ENCODE results near the gene AURKB.
A peak's percentile ranks its signal among the peaks of the same experiment; 100 is the strongest.

AURKB gene

DNA sequence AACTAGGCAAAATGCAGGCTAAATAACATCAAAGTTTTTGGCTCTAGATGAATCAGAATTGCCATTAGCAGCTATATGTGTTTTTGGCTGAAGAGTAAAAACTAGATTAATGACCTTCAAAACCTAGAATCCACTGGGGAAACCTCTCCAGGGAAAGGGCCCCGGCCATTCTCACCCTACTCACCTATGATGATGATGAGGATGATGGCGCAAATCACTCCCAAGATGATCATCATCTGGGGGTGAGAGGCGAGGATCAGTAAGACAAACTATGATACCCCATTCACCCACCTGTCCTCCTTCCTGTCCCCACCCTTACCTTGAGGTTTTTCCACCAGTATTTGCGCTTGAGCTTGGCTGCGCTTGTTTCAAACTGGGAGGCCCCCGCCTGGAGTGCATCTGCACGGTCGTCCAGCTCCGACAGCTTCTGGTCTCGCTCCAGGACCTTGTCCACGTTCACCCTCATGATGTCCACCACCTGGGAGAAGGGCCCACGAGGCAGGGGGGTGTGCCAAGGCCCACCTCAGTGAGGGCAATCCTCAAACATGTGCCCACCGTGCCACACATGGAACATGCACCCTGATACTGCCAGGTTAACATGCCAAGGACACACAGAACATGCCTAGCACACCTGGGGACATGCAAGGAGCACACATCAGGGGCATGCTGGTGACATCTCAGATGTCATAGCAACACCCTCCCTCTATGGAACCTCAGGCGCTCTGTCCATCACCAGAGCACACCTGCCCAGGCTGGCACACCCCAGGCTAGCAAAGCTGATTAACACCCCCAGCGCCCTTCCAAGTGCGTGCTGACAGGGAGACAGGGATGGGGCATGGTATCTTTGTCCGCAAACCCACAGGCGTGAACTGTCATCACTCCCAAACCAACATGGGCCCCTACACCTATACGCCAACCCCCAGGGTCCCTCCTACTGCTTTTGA, 48.8 kb downstream of the AURKB start:
- no peak for DNase-seq (ENCODE audit: low spot score)

DNA sequence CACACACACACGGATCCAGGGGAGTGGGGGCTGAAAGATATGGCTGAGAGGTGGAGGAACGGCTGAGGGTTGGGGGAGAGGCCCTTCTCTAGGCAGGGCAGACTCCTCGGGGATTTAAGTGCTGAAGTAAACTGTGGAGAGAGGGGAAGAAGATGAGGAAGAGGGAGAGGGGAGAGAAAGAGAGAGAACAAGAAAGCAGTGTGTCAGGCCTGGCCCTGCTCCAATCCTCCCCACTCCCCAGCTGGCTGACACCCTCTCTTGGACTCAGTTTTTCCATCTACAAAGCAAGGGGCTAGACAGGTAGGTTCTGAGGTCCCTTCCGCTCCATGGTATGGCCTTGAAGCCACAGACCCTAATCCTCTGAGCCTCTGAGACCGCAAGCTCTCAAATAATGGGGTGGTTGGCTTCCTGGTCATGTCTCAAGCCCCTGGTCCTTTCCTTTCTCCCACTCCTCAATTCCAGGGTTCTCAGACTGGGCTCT, 49.6 kb downstream of the AURKB start:
- no peak for DNase-seq (ENCODE audit: low spot score)

DNA sequence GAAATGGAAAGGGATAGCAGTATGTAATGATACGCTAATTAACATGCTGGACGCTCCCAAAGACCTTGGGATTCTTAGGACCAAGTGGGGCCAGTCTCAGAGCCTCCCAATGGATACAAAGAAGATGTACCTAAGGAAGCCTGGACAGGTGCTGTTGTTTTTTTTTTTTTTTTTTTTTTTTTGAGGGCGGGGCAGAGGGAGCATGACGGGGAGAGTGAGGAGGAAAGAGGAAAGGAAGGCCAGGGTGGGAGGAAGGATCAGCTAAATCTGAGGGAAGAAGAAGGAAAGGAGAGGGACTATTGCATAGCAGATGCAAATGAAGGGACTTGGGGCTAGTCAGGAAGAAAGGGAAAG, 50.2 kb downstream of the AURKB start:
- DNase-seq (ENCODE audit: low spot score) = no peak

DNA sequence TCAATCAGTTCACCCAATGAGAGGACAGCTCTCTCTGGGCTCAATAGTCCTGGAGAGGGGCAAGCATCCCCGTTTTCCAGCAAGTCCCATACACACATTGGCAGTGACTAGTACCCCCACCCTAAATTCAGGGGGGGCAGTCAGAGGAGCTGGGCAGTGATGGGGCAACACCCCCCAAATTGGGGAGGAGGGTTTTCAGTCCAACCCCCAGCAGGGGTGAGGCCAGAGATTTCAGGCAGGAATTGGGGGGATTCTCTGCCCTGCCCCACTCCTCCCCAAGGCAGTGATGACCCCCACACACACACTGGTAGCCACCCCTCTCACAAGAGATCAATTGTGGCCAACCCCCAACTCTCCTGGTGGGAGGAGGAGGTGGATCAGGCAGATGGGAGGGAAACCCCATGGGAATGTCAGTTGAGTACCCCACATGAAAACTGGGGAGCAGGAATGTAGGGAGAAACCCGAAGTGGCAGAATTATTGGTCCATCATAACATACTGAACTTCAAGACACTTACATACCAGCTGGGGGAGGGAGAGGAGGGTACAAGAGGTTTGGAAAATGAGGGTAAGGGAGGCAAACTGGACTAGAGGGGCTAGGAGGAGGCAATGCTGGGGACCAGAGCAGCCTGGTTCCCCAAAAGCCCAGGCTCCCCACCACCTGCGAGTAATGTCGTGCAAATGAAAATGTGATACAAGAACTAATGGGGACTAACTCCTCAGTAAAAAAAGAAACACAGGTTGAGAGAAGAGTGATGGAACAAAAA, 50.7 kb downstream of the AURKB start:
- no peak for DNase-seq (ENCODE audit: low spot score)

DNA sequence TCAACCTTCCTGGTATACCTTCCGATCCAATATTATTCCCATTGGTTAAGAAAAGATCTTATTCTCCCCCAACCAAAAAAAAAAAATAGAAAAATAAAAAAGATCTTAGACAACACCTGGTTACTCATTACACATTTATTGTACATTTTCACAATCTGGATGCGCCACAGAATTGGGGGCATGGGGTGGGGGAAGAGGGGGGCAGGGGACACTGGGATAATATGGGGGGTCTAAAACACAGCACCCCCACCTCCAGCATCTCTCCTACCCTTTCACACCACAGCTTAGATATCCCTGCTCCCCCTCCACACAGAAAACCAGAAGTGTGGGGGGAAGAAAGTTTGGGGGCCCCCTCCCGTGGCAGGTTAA, 51.4 kb downstream of the AURKB start:
- no peak for DNase-seq (ENCODE audit: low spot score)

DNA sequence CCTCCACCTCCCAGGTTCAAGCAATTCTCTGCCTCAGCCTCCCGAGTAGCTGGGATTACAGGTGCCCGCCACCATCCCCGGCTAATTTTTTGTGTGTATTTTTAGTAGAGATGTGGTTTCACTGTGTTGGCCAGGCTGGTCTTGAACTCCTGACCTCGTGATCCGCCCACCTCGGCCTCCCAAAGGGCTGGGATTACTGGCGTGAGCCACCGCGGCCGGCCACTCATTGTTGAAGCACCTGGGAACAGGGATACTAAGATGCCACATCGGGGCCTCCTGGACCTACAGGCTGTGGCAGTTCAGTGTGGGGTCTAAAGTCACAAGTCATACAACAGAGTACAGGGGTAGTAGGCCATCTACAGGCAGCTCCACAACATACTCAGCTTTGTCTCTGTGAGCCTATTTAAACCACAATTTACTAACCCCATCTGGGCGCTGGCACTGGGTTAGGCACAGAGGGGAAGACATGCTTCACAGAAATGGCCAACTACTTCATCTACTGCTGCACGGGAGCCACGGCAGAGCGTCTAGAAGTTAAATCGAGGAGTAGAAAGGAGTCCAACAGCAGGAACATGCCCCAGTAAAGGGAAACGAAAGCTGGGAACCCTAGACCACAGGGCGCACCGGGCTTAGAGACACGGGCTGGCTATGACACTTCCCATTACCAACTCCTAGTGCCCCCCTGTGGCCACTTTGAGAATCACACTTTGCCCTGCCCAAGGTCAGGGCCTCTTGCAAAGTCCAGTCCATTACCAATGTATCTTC, 51.9 kb downstream of the AURKB start:
- DNase-seq (ENCODE audit: low spot score) = peak; percentile 88

DNA sequence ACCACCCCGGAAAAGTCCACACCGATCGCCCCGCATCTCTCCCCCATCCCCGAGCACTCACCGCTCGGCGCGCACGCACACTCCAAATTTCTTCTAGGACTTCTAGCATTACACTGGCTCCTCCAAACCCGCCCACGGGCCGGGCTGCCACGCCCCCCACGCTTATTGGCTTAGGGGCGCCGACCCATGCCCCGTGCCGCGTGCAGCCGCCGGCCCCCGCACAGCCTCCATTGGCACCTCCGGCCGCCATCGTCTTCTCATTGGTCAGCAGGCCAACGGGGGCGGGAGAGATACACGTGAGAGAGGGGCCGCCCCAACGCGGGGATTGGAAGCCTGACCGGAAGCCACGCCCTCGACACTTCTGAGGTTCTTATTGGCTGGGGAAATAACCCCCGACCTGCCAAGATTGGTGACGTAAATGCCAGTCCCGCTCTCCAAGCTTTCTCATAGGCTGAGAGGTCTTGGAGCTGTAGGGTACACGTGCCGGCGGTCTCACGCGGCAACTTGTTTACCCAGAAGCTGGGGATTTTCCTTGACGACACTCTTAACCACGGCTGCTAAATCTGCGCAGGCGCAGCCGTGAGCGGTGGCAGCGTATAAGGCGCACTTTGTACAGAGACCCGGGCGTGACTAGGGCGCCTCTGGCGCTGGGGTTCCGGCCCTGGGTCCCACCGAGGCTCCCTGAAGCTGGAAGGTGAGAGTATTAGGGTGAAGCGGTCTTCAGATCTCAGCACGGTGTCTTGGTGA, 54.0 kb downstream of the AURKB start:
- DNase-seq (ENCODE audit: low spot score) = peak; percentile 99

DNA sequence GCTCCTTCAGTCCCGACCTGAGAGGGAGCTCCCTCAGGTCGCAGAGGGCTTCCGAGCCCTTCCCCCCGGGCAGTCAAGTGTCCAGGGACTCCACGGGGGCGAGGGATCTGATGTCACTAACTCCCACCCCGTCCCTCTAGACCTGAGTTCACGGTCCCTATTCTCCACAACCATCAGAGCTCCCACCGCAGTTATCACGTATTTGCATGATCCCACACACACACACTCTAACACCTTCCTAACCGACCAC, 54.5 kb downstream of the AURKB start:
- DNase-seq (ENCODE audit: low spot score) = no peak

DNA sequence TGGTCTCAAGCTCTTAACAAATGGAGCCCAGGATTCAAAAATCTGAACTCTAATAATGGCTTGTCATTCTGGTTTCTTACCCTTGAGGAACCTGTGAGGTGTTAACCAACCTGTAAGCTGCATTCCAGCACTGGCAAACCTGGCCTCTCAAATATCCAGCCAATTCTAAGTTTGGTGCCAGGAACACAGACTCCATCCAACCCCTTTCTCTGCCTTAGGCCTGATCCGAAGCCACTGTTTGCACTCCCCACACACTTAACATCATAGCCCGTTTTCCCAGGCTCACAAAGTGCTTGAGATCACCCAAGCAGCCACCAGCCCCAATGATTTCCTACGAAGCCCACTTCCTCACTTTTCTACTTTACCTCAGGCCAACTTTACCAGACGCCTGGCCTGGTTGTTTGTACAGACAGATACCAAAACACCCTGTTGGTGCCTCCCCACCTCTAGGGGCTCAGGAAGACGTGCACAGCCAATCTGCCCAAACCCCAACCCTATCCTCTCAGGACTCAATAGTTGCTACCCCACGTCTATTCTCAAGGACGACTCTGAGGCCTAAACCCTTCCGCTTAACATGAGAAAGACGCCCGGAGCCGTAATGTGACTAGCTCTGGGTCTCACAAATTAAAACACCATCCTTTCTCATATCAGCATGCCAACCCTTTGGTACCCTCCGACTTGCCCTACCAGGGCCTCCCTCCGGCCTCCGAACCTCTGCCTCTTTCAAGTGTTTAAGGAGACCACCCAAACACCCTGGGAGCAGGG, 55.0 kb downstream of the AURKB start:
- no peak for DNase-seq (ENCODE audit: low spot score)
